Mesendoderm (in vitro differentiated cells): ENCODE data around the gene ADGRF1.

Source experiments
- DNase-seq: peaks from one replicate; pipeline ENCODE4 v3.0.0; 2013
- H2AK5ac ChIP-seq: 2 replicates; pipeline ENCODE4 v1.6.1; 2013; ENCODE audit warnings: low read length, inconsistent platforms
- H2BK120ac ChIP-seq: 2 replicates; pipeline ENCODE4 v1.6.1; 2013; ENCODE audit warnings: low read depth, mild to moderate bottlenecking, low read length, moderate library complexity, mixed read lengths
- H2BK15ac ChIP-seq: replicated peaks from 2 replicates; pipeline ENCODE4 v1.6.1; 2013; ENCODE audit warnings: low read depth, mild to moderate bottlenecking, moderate library complexity
- H2BK5ac ChIP-seq: 2 replicates; pipeline ENCODE4 v1.6.1; 2013; ENCODE audit warnings: low read length, inconsistent platforms
- H3K18ac ChIP-seq: 2 replicates; pipeline ENCODE4 v1.6.1; 2013; ENCODE audit warnings: mild to moderate bottlenecking, low read length, mixed read lengths
- H3K23ac ChIP-seq: one replicate; pipeline ENCODE4 v1.6.1; 2013; ENCODE audit warnings: low read length
- H3K27ac ChIP-seq: 2 replicates; pipeline ENCODE4 v1.5.1; 2013; ENCODE audit warnings: low read depth, mild to moderate bottlenecking, inconsistent platforms, low read length, moderate library complexity
- H3K27me3 ChIP-seq: 2 replicates; pipeline ENCODE4 v1.6.1; 2013; ENCODE audit warnings: low read length, control low read depth, mild to moderate bottlenecking, inconsistent platforms; ENCODE audit not compliant: insufficient read depth, poor library complexity
- H3K36me3 ChIP-seq: 2 replicates; pipeline ENCODE4 v1.6.1; 2013; ENCODE audit warnings: low read length, inconsistent platforms; ENCODE audit not compliant: control insufficient read depth, insufficient read depth
- H3K4ac ChIP-seq: one replicate; pipeline ENCODE4 v1.6.1; 2013; ENCODE audit warnings: low read depth, mild to moderate bottlenecking, low read length, moderate library complexity
- H3K4me1 ChIP-seq: 2 replicates; pipeline ENCODE4 v1.6.1; 2013; ENCODE audit warnings: low read depth, low read length, inconsistent platforms; ENCODE audit not compliant: control insufficient read depth
- H3K4me2 ChIP-seq: 2 replicates; pipeline ENCODE4 v1.6.1; 2013; ENCODE audit warnings: low read length
- H3K4me3 ChIP-seq: 2 replicates; pipeline ENCODE4 v1.5.1; 2013; ENCODE audit warnings: mild to moderate bottlenecking, low read length
- H3K56ac ChIP-seq: one replicate; pipeline ENCODE4 v1.6.1; 2013; ENCODE audit warnings: low read length
- H3K79me1 ChIP-seq: 2 replicates; pipeline ENCODE4 v1.6.1; 2013; ENCODE audit warnings: low read length, inconsistent platforms
- H3K79me2 ChIP-seq: 2 replicates; pipeline ENCODE4 v1.6.1; 2013; ENCODE audit warnings: mild to moderate bottlenecking, low read length; ENCODE audit not compliant: control insufficient read depth, insufficient read depth
- H3K9ac ChIP-seq: 2 replicates; pipeline ENCODE4 v1.6.1; 2013; ENCODE audit warnings: low read length, inconsistent platforms
- H4K5ac ChIP-seq: one replicate; pipeline ENCODE4 v1.6.1; 2013; ENCODE audit warnings: low read length
- H4K8ac ChIP-seq: one replicate; pipeline ENCODE4 v1.6.1; 2013; ENCODE audit warnings: low read depth, mild to moderate bottlenecking, control low read depth, low read length, moderate library complexity
- WGBS: extraction: QIAGEN DNeasy Blood & Tissue Kit; methylation state at CpG from one replicate; pipeline ENCODE4 v1.1.7; 2013; ENCODE audit warnings: low lambda C conversion rate, missing lambda C conversion rate; ENCODE audit not compliant: insufficient coverage; ENCODE audit errors: extremely low coverage; 5-methylcytosine and 5-hydroxymethylcytosine counted together

Gene ADGRF1

GRCh38 chr6:47016909-47017308 lies 25.2 kb downstream of the ADGRF1 start:
- Histone ChIP-seq H3K9ac (no peak overlapping the region), H3K36me3 (no peaks in the 10 kb centered on the region), H3K4me1 (peaks cover 2% of the 10 kb centered on the region), H3K79me1 (no peaks in the 10 kb centered on the region), H3K23ac (no peak overlapping the region), H3K79me2 (no peaks in the 10 kb centered on the region), H3K4me3 (no peak overlapping the region), H3K56ac (no peak overlapping the region), H2BK5ac (no peak overlapping the region), H4K8ac (no peak overlapping the region), H3K27ac (no peak overlapping the region), H2AK5ac (no peak overlapping the region), H3K18ac (no peak overlapping the region), H3K4ac (no peak overlapping the region), H3K4me2 (no peak overlapping the region), H3K27me3 (no peaks in the 10 kb centered on the region), H2BK120ac (no peak overlapping the region), H2BK15ac (no peak overlapping the region), H4K5ac (no peak overlapping the region)
- WGBS, result no CpG with 5 or more reads among the region's 2 CpGs
- DNase-seq, result peak; percentile 67

DNA sequence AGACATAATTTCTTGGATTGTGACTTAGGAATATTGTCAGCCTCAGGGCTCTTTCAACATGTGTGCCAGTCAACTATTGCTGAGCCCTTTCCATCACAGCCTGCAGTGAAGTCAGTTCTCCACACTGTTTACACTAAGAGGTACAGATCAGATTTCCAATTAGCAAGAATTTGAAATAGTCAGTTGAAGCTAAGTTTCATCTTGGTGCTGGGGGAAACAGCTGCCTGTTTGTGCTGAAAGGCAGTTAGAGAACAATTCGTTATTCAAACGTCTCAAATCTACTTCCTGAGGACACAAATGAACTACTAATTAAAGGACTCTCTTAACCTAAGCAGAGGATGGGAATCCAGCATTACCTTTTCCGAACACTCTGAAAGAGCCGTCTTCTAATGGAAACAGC lies 25.9 kb downstream of the ADGRF1 start:
- Histone ChIP-seq H3K4me3 (no peak overlapping the region), H3K79me1 (no peaks in the 10 kb centered on the region), H3K23ac (no peak overlapping the region), H4K8ac (no peak overlapping the region), H3K56ac (no peak overlapping the region), H2AK5ac (no peak overlapping the region), H2BK120ac (no peak overlapping the region), H3K4me1 (peaks cover 2% of the 10 kb centered on the region), H2BK15ac (no peak overlapping the region), H3K18ac (no peak overlapping the region), H3K9ac (no peak overlapping the region), H3K4me2 (no peak overlapping the region), H3K27me3 (no peaks in the 10 kb centered on the region), H3K79me2 (no peaks in the 10 kb centered on the region), H3K27ac (no peak overlapping the region), H2BK5ac (no peak overlapping the region), H3K36me3 (no peaks in the 10 kb centered on the region), H4K5ac (no peak overlapping the region), H3K4ac (no peak overlapping the region)
- no CpG with 5 or more reads among the region's 4 CpGs for WGBS
- peak; percentile 25 for DNase-seq

GRCh38 chr6:47014401-47014800 lies 27.7 kb downstream of the ADGRF1 start:
- Histone ChIP-seq H3K4me2 (no peak overlapping the region), H2BK120ac (no peak overlapping the region), H2BK5ac (no peak overlapping the region), H3K56ac (no peak overlapping the region), H3K36me3 (no peaks in the 10 kb centered on the region), H3K79me1 (no peaks in the 10 kb centered on the region), H2AK5ac (no peak overlapping the region), H3K4me3 (no peak overlapping the region), H3K9ac (no peak overlapping the region), H3K4ac (no peak overlapping the region), H3K18ac (no peak overlapping the region), H3K23ac (no peak overlapping the region), H2BK15ac (no peak overlapping the region), H3K27me3 (no peaks in the 10 kb centered on the region), H3K79me2 (no peaks in the 10 kb centered on the region), H4K8ac (no peak overlapping the region), H4K5ac (no peak overlapping the region), H3K27ac (no peak overlapping the region), H3K4me1 (peaks cover 2% of the 10 kb centered on the region)
- no peak for DNase-seq
- no CpG with 5 or more reads among the region's 4 CpGs for WGBS

- H3K18ac ChIP-seq, result no peak overlapping the region
- DNase-seq, result peak; percentile 31
- no peaks in the 10 kb centered on the region for H3K79me2 ChIP-seq
- H2AK5ac ChIP-seq, result no peak overlapping the region
- H3K4me3 ChIP-seq, result no peak overlapping the region
- H3K4me2 ChIP-seq, result no peak overlapping the region
- no peak overlapping the region for H3K27ac ChIP-seq
- no peak overlapping the region for H2BK15ac ChIP-seq
- H2BK5ac ChIP-seq, result no peak overlapping the region
- no peak overlapping the region for H2BK120ac ChIP-seq
- no peak overlapping the region for H4K5ac ChIP-seq
- no peak overlapping the region for H3K23ac ChIP-seq
- no peaks in the 10 kb centered on the region for H3K4me1 ChIP-seq
- no CpG with 5 or more reads among the region's 7 CpGs for WGBS
- no peaks in the 10 kb centered on the region for H3K79me1 ChIP-seq
- H4K8ac ChIP-seq, result no peak overlapping the region
- no peak overlapping the region for H3K56ac ChIP-seq
- no peak overlapping the region for H3K4ac ChIP-seq
- no peak overlapping the region for H3K9ac ChIP-seq
- no peaks in the 10 kb centered on the region for H3K36me3 ChIP-seq
- H3K27me3 ChIP-seq, result no peaks in the 10 kb centered on the region
These were observed 32.5 kb downstream of the ADGRF1 start for GRCh38 chr6:47009583-47009982.

- Histone ChIP-seq H4K5ac (no peak overlapping the region), H4K8ac (no peak overlapping the region), H3K4me1 (no peaks in the 10 kb centered on the region), H3K4me2 (no peak overlapping the region), H3K79me2 (no peaks in the 10 kb centered on the region), H3K27ac (no peak overlapping the region), H3K79me1 (no peaks in the 10 kb centered on the region), H2BK120ac (no peak overlapping the region), H3K36me3 (no peaks in the 10 kb centered on the region), H3K27me3 (no peaks in the 10 kb centered on the region), H3K4me3 (no peak overlapping the region), H3K56ac (no peak overlapping the region), H2BK5ac (no peak overlapping the region), H3K18ac (no peak overlapping the region), H3K23ac (no peak overlapping the region), H2AK5ac (no peak overlapping the region), H3K9ac (no peak overlapping the region), H2BK15ac (no peak overlapping the region), H3K4ac (no peak overlapping the region)
- WGBS, result no CpG with 5 or more reads among the region's 3 CpGs
- no peak for DNase-seq
These were observed 33.8 kb downstream of the ADGRF1 start for GRCh38 chr6:47008397-47008763.

DNA sequence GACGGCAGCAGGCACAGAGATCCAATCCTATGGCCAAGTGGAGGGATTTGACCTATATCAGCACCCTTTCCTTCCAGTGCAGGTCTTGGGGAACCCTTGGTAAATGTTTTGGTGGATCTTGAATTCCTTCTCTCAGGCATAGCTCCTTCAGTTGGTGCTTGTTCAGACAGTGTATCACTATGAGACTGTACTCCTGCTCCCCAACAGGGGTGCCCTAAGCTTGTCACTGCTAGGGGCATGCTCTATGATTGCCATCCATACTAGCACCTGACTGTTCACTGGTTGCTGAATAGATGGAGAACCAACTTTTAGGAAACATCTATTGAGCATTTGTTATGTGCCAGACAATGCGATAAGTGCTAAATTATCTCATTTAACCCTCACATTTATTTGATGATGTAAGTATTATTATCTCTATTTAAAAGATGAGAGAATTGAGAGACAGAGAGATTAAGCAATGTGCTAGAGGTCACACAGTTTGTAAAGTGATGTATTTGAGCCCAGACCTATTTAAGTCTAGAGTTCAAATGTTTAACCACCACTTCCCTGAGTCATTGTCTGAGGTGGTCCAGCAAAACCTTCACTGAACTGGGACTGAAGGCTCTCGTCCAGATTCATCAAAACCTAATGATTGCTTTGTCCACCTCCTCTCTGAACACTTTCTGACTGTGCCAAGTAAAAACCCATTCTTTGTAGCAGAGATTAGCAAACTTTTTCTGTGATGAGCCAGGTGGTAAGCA lies 34.3 kb downstream of the ADGRF1 start:
- Histone ChIP-seq H3K23ac (no peak overlapping the region), H2AK5ac (no peak overlapping the region), H3K27ac (no peak overlapping the region), H3K4me2 (no peak overlapping the region), H4K8ac (no peak overlapping the region), H2BK120ac (no peak overlapping the region), H3K56ac (no peak overlapping the region), H3K79me1 (no peaks in the 10 kb centered on the region), H3K9ac (no peak overlapping the region), H2BK15ac (no peak overlapping the region), H3K79me2 (no peaks in the 10 kb centered on the region), H3K4ac (no peak overlapping the region), H3K36me3 (no peaks in the 10 kb centered on the region), H3K4me1 (no peaks in the 10 kb centered on the region), H3K27me3 (no peaks in the 10 kb centered on the region), H4K5ac (no peak overlapping the region), H3K18ac (no peak overlapping the region), H3K4me3 (no peak overlapping the region), H2BK5ac (no peak overlapping the region)
- DNase-seq, result no peak
- WGBS, result no CpG with 5 or more reads among the region's 3 CpGs
